IMR-90 (cell line): ENCODE data around the gene MPPED2. TPM values are rescaled to one million over a fixed set of nuclear protein-coding genes. Genes with fewer than 3 reads are reported as not detected.

Source experiments
- ATAC-seq: fragments of 200-7000 bp; cut with Tn5 transposase; 2 replicates; pipeline ENCODE4 v1.9.1; 2020; ENCODE audit warnings: low read depth, mild to moderate bottlenecking, moderate library complexity
- BruUV-seq: library from RNA; stranded (reverse); fragments of 400-500 nt; replicated peaks from 2 replicates; lab custom pipeline; 2021; lab: Mats Ljungman, UMichigan
- CTCF ChIA-PET: fragments of 300-600 bp; formaldehyde crosslinking; extraction: SDS; loops from one replicate; lab custom pipeline; 2021; ENCODE audit warnings: antibody characterized with exemption; lab: Yijun Ruan, JAX
- POLR2A ChIA-PET: fragments of 300-600 bp; sonication (Branson Sonifier 250); formaldehyde crosslinking; loops from one replicate; lab custom pipeline; 2022; ENCODE audit warnings: antibody characterized with exemption; ENCODE audit not compliant: unreplicated experiment; lab: Charles Lee
- DNase-seq: peaks from one replicate; pipeline ENCODE4 v3.0.0; 2013
- H2AFZ ChIP-seq: replicated peaks from 2 replicates; pipeline ENCODE3; 2013; ENCODE audit warnings: low read length, mild to moderate bottlenecking; ENCODE audit not compliant: poor library complexity
- H2AK5ac ChIP-seq: 2 replicates; pipeline ENCODE4 v1.6.1; 2013; ENCODE audit warnings: low read depth, low read length, inconsistent platforms
- H2AK9ac ChIP-seq: replicated peaks from 2 replicates; pipeline ENCODE3; 2013; ENCODE audit warnings: mild to moderate bottlenecking, low read depth, low read length, moderate library complexity; ENCODE audit not compliant: poor library complexity
- H2BK120ac ChIP-seq: 2 replicates; pipeline ENCODE4 v1.6.1; 2013; ENCODE audit warnings: low read depth, low read length, inconsistent platforms
- H2BK15ac ChIP-seq: 3 replicates; pipeline ENCODE4 v1.6.1; 2013; ENCODE audit warnings: low read depth, low read length, inconsistent platforms
- H2BK20ac ChIP-seq: 2 replicates; pipeline ENCODE4 v1.6.1; 2013; ENCODE audit warnings: low read depth, mild to moderate bottlenecking, inconsistent platforms, low read length, moderate library complexity
- H2BK5ac ChIP-seq: 2 replicates; pipeline ENCODE4 v1.6.1; 2013; ENCODE audit warnings: mild to moderate bottlenecking, low read depth, low read length, inconsistent platforms; ENCODE audit not compliant: poor library complexity, severe bottlenecking
- H3K14ac ChIP-seq: replicated peaks from 2 replicates; pipeline ENCODE4 v1.6.1; 2013; ENCODE audit warnings: low read depth, low read length, inconsistent platforms
- H3K18ac ChIP-seq: 2 replicates; pipeline ENCODE4 v1.6.1; 2013; ENCODE audit warnings: low read depth, low read length, control low read depth
- H3K23ac ChIP-seq: 2 replicates; pipeline ENCODE4 v1.6.1; 2013; ENCODE audit warnings: low read depth, low read length, inconsistent platforms
- H3K27ac ChIP-seq: 2 replicates; pipeline ENCODE4 v1.5.1; 2013; ENCODE audit warnings: mild to moderate bottlenecking, control low read depth, low read length; ENCODE audit not compliant: insufficient read depth
- H3K27me3 ChIP-seq: 2 replicates; pipeline ENCODE4 v1.6.1; 2013; ENCODE audit warnings: low read length; ENCODE audit not compliant: control insufficient read depth, insufficient read depth
- H3K36me3 ChIP-seq: 2 replicates; pipeline ENCODE4 v1.6.1; 2013; ENCODE audit warnings: low read length, mixed read lengths; ENCODE audit not compliant: control insufficient read depth, insufficient read depth
- H3K4ac ChIP-seq: 2 replicates; pipeline ENCODE4 v1.6.1; 2013; ENCODE audit warnings: low read depth, low read length, inconsistent platforms
- H3K4me1 ChIP-seq: 2 replicates; pipeline ENCODE4 v1.6.1; 2013; ENCODE audit warnings: low read length, mixed read lengths; ENCODE audit not compliant: control insufficient read depth, insufficient read depth
- H3K4me2 ChIP-seq: 2 replicates; pipeline ENCODE4 v1.6.1; 2013; ENCODE audit warnings: low read depth, mild to moderate bottlenecking, control low read depth, low read length, moderate library complexity
- H3K4me3 ChIP-seq: 2 replicates; pipeline ENCODE4 v1.5.1; 2013; ENCODE audit warnings: low read depth, mild to moderate bottlenecking, control low read depth, low read length, moderate library complexity; ENCODE audit not compliant: insufficient read depth
- H3K56ac ChIP-seq: 2 replicates; pipeline ENCODE4 v1.6.1; 2013; ENCODE audit warnings: low read length, inconsistent platforms; ENCODE audit not compliant: insufficient read depth; ENCODE audit errors: extremely low read depth
- H3K79me1 ChIP-seq, 2 experiments: 2 replicates each; pipeline ENCODE4 v1.6.1; 2013; ENCODE audit warnings: low read length in 2 of 2, inconsistent platforms in 1 of 2, low read depth in 1 of 2
- H3K9ac ChIP-seq: 2 replicates; pipeline ENCODE4 v1.6.1; 2013; ENCODE audit warnings: low read depth, low read length, control low read depth
- H3K9me1 ChIP-seq: 2 replicates; pipeline ENCODE4 v1.6.1; 2013; ENCODE audit warnings: low read length, inconsistent platforms; ENCODE audit not compliant: insufficient read depth
- H3K9me3 ChIP-seq: 2 replicates; pipeline ENCODE4 v1.6.1; 2013; ENCODE audit warnings: low read length; ENCODE audit not compliant: control insufficient read depth, insufficient read depth
- H4K20me1 ChIP-seq: 2 replicates; pipeline ENCODE4 v1.6.1; 2013; ENCODE audit warnings: low read length, inconsistent platforms; ENCODE audit not compliant: insufficient read depth
- H4K5ac ChIP-seq: 2 replicates; pipeline ENCODE4 v1.6.1; 2013; ENCODE audit warnings: mild to moderate bottlenecking, low read depth, low read length, control low read depth
- H4K8ac ChIP-seq, 2 experiments: 2 replicates each; pipeline ENCODE4 v1.6.1; 2013; ENCODE audit warnings: low read depth in 2 of 2, low read length in 2 of 2, control low read depth in 1 of 2, inconsistent platforms in 1 of 2
- H4K91ac ChIP-seq: 2 replicates; pipeline ENCODE4 v1.6.1; 2013; ENCODE audit warnings: low read depth, low read length, inconsistent platforms; ENCODE audit not compliant: insufficient read depth
- BHLHE40 ChIP-seq: fragments of 150-350 bp; IDR thresholded peaks from 2 replicates; pipeline ENCODE4 v1.6.1; 2016; ENCODE audit warnings: mild to moderate bottlenecking, low read depth, low read length
- CEBPB ChIP-seq: IDR thresholded peaks from 2 replicates; pipeline ENCODE4 v1.6.1; 2012; ENCODE audit warnings: low read depth, low read length, improper control_type of control experiment
- CHD1 ChIP-seq: IDR thresholded peaks from 2 replicates; pipeline ENCODE4 v1.6.1; 2012; ENCODE audit warnings: low read depth, low read length, improper control_type of control experiment
- FOS ChIP-seq: fragments of 150-350 bp; IDR thresholded peaks from 2 replicates; pipeline ENCODE4 v1.6.1; 2016; ENCODE audit warnings: low read depth, low read length
- MAFK ChIP-seq: IDR thresholded peaks from 2 replicates; pipeline ENCODE4 v1.6.1; 2012; ENCODE audit warnings: low read depth, low read length, improper control_type of control experiment
- MAZ ChIP-seq: IDR thresholded peaks from 2 replicates; pipeline ENCODE4 v1.6.1; 2012; ENCODE audit warnings: low read depth, mild to moderate bottlenecking, low read length, improper control_type of control experiment, moderate library complexity, borderline replicate concordance
- MXI1 ChIP-seq: IDR thresholded peaks from 2 replicates; pipeline ENCODE4 v1.6.1; 2012; ENCODE audit warnings: low read depth, mild to moderate bottlenecking, low read length, moderate library complexity, borderline replicate concordance
- NFE2L2 ChIP-seq: fragments of 150-350 bp; IDR thresholded peaks from 2 replicates; pipeline ENCODE4 v1.6.1; 2016; ENCODE audit warnings: low read depth, mild to moderate bottlenecking, low read length
- POLR2A ChIP-seq: IDR thresholded peaks from 2 replicates; pipeline ENCODE4 v1.6.1; 2012; ENCODE audit warnings: mild to moderate bottlenecking, low read depth, low read length
- RAD21 ChIP-seq: IDR thresholded peaks from 2 replicates; pipeline ENCODE4 v1.6.1; 2012; ENCODE audit warnings: low read length, improper control_type of control experiment
- RCOR1 ChIP-seq: IDR thresholded peaks from 2 replicates; pipeline ENCODE4 v1.6.1; 2012; ENCODE audit warnings: mild to moderate bottlenecking, low read length, improper control_type of control experiment; ENCODE audit not compliant: insufficient replicate concordance
- RFX5 ChIP-seq: IDR thresholded peaks from 2 replicates; pipeline ENCODE4 v1.8.0; 2012; ENCODE audit warnings: low read depth, mild to moderate bottlenecking, low read length, moderate library complexity
- SMC3 ChIP-seq: fragments of 150-350 bp; IDR thresholded peaks from 2 replicates; pipeline ENCODE4 v1.6.1; 2016; ENCODE audit warnings: low read depth, mild to moderate bottlenecking, antibody characterized with exemption, low read length, moderate library complexity
- USF2 ChIP-seq: fragments of 150-350 bp; IDR thresholded peaks from 2 replicates; pipeline ENCODE4 v1.6.1; 2017; ENCODE audit warnings: mild to moderate bottlenecking, antibody characterized with exemption, low read length, low read depth
- WGBS, 2 experiments: methylation state at CpG; one replicate each; pipeline versions ENCODE4 v1.1.5 to v1.1.7; 2013; ENCODE audit warnings: missing lambda C conversion rate in 2 of 2; ENCODE audit not compliant: insufficient read length in 1 of 2; ENCODE audit errors: extremely low coverage in 2 of 2; 5-methylcytosine and 5-hydroxymethylcytosine counted together
- dilution Hi-C: fragments of 300-500 bp; cut with HindIII; formaldehyde crosslinking; loops from one replicate; pipeline ENCODE4 v1.14.3; 2018; ENCODE audit warnings: low sequenced_read_pairs; ENCODE audit not compliant: unreplicated experiment
- in situ Hi-C: fragments of 300-500 bp; cut with MboI; formaldehyde crosslinking; loops from 3 replicates; pipeline ENCODE4 v1.14.3; 2019; ENCODE audit warnings: low sequenced_read_pairs, inconsistent platforms, mixed read lengths
- intact Hi-C: fragments of 100-400 bp; cut with micrococcal nuclease; formaldehyde crosslinking; loops from 2 replicates; pipeline ENCODE4 v1.10.0; 2022
- polyA plus RNA-seq, 3 experiments: library from polyadenylated mRNA; depleted of rRNA; stranded (reverse); fragments of >200 nt; gene quantifications; 2 replicates each; pipeline ENCODE4 v1.2.3, GENCODE V29; 2012; ENCODE audit warnings: low replicate concordance in 1 of 3
- total RNA-seq: library from RNA; depleted of rRNA; stranded (reverse); fragments of >200 nt; gene quantifications from 2 replicates; pipeline ENCODE4 v1.2.3, GENCODE V29; 2012
- TF ChIP-seq, protein P1 (sequence below): conservative IDR thresholded peaks from 2 replicates; pipeline ENCODE4 v1.5.1; 2012; ENCODE audit warnings: mild to moderate bottlenecking, low read depth, low read length, improper control_type of control experiment
- TF ChIP-seq, protein P2 (sequence below): fragments of 150-350 bp; IDR thresholded peaks from 2 replicates; pipeline ENCODE4 v1.6.1; 2016; ENCODE audit warnings: low read depth, mild to moderate bottlenecking, low read length, moderate library complexity, borderline replicate concordance

MPPED2 gene
- total and polyA plus RNA-seq, 2 of the 4 experiments (the other 2 are of a cell fraction): 0.10 TPM; not detected in 1

- no peak overlapping the region for H2AFZ ChIP-seq
- POLR2A ChIA-PET: no interaction called here
- CTCF ChIA-PET: no interaction called here
Measured at GRCh38 chr11:30365793-30366517, 220.2 kb downstream of the MPPED2 start.

More at GRCh38 chr11:30365793-30366517, 220.2 kb downstream of the MPPED2 start:
- no peaks in the 10 kb centered on the region for H3K27me3 ChIP-seq
- H2BK15ac ChIP-seq: no peak overlapping the region
- H2BK120ac ChIP-seq: no peak overlapping the region
- H3K9me3 ChIP-seq: no peaks in the 10 kb centered on the region
- no peak overlapping the region for H3K23ac ChIP-seq
- H3K18ac ChIP-seq: no peak overlapping the region
- no peak overlapping the region for H4K91ac ChIP-seq
- H3K4me2 ChIP-seq: no peak overlapping the region
- no peak overlapping the region for H2AK9ac ChIP-seq
- no peak overlapping the region for H2BK5ac ChIP-seq
- no peak overlapping the region for H3K14ac ChIP-seq
- no peak overlapping the region for H3K4me3 ChIP-seq
- no peak overlapping the region for H3K56ac ChIP-seq
- no peak overlapping the region for H3K4ac ChIP-seq
- DNase-seq (no peak), ATAC-seq (no peak)
- BruUV-seq: no TSS peak
- dilution Hi-C loops (no loop called here), intact Hi-C loops (no loop called here), in situ Hi-C loops (no loop called here)
- H4K20me1 ChIP-seq: no peaks in the 10 kb centered on the region
- no peaks in the 10 kb centered on the region; the same call in 1 of the 2 replicates for H3K4me1 ChIP-seq
- no peak for TF ChIP-seq RAD21
- no peak for TF ChIP-seq MAZ
- no peak for TF ChIP-seq CHD1
- no peak for TF ChIP-seq NFE2L2
- TF ChIP-seq MAFK: no peak
- no peak for TF ChIP-seq RFX5
- TF ChIP-seq, protein P1, sequence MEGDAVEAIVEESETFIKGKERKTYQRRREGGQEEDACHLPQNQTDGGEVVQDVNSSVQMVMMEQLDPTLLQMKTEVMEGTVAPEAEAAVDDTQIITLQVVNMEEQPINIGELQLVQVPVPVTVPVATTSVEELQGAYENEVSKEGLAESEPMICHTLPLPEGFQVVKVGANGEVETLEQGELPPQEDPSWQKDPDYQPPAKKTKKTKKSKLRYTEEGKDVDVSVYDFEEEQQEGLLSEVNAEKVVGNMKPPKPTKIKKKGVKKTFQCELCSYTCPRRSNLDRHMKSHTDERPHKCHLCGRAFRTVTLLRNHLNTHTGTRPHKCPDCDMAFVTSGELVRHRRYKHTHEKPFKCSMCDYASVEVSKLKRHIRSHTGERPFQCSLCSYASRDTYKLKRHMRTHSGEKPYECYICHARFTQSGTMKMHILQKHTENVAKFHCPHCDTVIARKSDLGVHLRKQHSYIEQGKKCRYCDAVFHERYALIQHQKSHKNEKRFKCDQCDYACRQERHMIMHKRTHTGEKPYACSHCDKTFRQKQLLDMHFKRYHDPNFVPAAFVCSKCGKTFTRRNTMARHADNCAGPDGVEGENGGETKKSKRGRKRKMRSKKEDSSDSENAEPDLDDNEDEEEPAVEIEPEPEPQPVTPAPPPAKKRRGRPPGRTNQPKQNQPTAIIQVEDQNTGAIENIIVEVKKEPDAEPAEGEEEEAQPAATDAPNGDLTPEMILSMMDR: no peak
- TF ChIP-seq USF2: no peak
- no peak for TF ChIP-seq FOS
- TF ChIP-seq, protein P2, sequence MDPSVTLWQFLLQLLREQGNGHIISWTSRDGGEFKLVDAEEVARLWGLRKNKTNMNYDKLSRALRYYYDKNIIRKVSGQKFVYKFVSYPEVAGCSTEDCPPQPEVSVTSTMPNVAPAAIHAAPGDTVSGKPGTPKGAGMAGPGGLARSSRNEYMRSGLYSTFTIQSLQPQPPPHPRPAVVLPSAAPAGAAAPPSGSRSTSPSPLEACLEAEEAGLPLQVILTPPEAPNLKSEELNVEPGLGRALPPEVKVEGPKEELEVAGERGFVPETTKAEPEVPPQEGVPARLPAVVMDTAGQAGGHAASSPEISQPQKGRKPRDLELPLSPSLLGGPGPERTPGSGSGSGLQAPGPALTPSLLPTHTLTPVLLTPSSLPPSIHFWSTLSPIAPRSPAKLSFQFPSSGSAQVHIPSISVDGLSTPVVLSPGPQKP: no peak
- no peak for TF ChIP-seq CEBPB
- no peak for TF ChIP-seq RCOR1
- no peak for TF ChIP-seq SMC3
- no peak for TF ChIP-seq BHLHE40
- no peak for TF ChIP-seq MXI1
- no peak for TF ChIP-seq POLR2A
- no peak overlapping the region for H3K27ac ChIP-seq
- no peak overlapping the region for H3K9ac ChIP-seq
- no peak overlapping the region for H2BK20ac ChIP-seq
- H2AK5ac ChIP-seq: no peak overlapping the region
- no peaks in the 10 kb centered on the region for H3K9me1 ChIP-seq
- H3K79me1 ChIP-seq: no peaks in the 10 kb centered on the region
- no peak overlapping the region for H4K5ac ChIP-seq
- no peaks in the 10 kb centered on the region for H3K36me3 ChIP-seq
- 78% methylated on average over 3 of the region's 3 CpGs; no CpG with 5 or more reads in 1 of the 2 experiments for WGBS, 2 experiments
- H4K8ac ChIP-seq: no peak overlapping the region
